Stimulated activated CD8-positive, alpha-beta memory T cell treated with anti-CD3 and anti-CD28 coated beads, Interleukin-4, amount 100 ng/mL, for 48 hours (primary cell): ENCODE results near the gene ATP1B1.
A peak's percentile ranks its signal among the peaks of the same experiment; 100 is the strongest.

ENCODE experiments used
- DNase-seq: peaks from one replicate; pipeline ENCODE4 v3.0.0-alpha.2; 2020

The ATP1B1 gene

DNA sequence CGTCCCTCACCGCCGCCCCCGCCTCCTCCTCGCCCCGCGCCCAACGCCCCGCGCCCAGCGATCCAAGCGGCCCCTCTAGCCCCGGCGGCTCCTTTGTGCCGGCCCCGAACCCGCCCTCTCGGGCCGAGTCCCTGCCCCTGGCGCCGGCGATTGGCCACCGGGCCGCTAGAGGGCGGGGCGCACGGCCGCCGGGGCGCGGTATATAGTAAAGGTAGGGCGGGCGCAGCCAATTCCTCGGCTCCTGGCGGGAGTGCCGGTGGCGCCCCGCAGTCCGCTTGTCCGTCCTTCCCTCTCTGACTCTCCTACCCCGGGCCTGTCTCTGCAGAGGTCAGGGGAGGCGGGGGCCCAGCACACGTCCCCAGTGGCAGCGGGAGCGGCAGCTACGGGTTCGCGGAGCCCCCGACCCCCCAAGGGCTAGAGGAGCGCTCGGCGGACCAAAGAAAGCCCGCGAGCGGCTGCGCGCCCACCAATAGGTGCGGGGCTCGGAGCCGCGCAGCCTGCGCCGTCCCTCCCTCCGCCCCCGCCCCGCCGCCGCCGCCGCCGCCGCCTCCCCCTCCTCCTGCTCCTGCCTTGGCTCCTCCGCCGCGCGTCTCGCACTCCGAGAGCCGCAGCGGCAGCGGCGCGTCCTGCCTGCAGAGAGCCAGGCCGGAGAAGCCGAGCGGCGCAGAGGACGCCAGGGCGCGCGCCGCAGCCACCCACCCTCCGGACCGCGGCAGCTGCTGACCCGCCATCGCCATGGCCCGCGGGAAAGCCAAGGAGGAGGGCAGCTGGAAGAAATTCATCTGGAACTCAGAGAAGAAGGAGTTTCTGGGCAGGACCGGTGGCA lies at the start of gene ATP1B1:
ATP1B1 (plus strand) TSS at position 596 of the 826 bp plus-strand sequence; CDS start at position 736, 140 bp downstream.
- DNase-seq = peak; percentile 85

DNA sequence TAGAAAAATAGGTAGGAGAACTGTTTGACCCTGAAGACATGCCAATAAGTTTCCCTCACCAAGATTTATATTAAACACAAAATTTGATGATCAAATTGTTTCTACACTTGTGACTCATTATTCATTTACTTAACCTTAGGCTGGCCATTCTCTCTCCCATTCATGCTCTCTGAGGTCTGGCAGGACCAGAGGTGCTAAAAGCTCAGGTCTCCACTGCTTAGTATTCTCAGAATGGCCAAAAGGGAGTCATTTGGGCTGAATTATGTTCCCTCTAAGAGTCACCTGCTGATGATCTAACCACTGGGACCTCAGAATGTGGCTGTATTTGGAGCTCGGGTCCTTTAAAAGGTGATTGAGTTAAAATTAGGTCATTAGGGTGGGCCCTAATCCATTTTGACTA lies 47.1 kb upstream of the ATP1B1 start:
- no peak for DNase-seq

DNA sequence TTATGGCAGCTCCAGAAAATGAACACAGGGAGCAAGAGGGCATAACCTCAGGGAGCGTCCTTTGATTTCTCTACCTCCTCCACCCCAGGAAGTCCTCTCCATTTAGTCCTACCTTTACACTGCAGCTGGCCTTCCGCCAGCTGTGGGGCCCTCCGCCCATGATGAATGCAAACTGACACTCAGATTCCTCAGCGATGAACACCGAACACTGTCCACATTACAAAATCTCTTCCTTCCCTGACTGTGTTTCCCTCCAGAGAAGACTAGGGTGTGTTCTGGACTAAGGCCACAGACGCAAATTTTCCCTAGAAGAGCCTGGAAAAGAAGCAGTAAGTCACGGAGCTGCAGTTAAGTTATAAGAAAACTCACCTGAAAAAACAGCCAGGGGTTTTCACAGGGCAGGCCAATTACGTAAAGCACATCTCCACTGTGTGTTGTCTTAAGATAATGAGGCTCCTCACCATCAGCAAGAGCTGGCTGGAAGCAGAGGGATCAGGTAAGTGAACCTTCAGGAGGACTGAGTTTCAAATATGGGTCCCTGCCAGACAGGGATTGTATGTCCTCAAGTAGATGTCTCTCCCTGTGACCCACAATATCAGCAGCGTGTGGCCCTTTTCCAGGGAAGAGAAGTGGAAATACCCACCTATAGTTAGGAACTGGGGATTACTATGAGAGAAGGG lies 46.3 kb upstream of the ATP1B1 start:
- DNase-seq = no peak

GRCh38 chr1:169060919-169061639 lies 45.4 kb upstream of the ATP1B1 start:
- DNase-seq = no peak

DNA sequence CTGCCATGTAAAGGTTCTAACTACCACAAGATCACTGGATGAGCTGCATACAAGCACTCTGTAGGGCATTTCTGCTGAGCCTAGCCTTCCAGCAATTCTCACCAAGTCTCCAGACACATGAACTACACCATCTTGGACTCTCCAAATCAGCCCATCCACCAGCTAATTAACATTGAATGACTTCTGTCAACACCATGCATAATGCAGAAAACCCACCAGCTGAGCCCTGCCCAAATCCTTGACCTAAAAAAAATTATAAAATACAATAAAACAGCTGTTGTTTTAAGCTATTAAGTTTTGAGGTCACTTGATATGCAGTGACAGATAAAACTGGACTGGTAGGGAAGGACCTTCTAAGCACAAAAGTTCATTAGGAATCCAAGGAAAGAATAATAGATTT lies 44.3 kb upstream of the ATP1B1 start:
- no peak for DNase-seq

DNA sequence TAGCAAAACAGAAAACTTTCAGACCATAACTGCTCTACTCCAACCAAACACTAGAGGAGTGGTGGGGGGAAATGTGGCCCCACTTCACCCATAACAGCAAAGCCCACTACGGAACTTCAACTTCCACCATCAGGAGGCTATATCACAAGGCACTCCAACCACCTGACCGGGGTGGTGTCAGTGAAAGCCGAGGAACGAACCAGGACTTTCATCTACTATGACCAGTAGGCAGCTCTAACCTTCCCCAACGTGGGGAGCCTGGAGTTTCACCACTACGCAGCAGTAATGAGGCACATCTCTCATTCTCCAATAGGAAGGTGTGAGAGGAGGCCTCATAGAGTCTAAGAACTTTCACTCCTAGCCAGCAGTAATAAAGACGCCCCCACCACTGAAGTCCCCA lies 42.4 kb upstream of the ATP1B1 start:
- DNase-seq = no peak

GRCh38 chr1:169070547-169070946 lies 35.9 kb upstream of the ATP1B1 start:
- no peak for DNase-seq

- no peak for DNase-seq
Measured at GRCh38 chr1:169070958-169071357, 35.5 kb upstream of the ATP1B1 start.

GRCh38 chr1:169072945-169073725 lies 33.4 kb upstream of the ATP1B1 start:
- DNase-seq = no peak

- no peak for DNase-seq
Measured at GRCh38 chr1:169078163-169078883, 28.2 kb upstream of the ATP1B1 start.

GRCh38 chr1:169081503-169082123 lies 24.9 kb upstream of the ATP1B1 start:
- no peak for DNase-seq

DNA sequence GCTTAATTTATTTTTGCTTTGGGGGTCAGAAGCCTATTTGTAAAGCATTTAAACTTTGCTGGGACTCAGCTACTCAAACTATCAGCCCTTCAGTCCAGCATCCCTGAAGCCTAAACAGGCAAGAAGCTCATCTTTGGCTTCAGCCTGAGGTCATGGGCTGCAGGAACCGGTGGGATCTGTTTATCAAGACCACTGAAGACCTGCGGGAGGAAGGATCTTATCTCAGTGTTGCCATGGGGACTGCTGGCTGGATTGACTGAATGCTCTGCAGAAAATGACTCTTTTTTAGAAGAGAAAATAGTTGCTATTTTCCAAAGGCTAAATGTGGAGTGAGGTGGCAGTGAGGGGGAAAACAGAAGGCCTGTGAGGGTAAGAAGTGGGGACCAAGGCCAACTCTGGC lies 20.6 kb upstream of the ATP1B1 start:
- DNase-seq = no peak

- no peak for DNase-seq
Measured at GRCh38 chr1:169086603-169087455, 19.7 kb upstream of the ATP1B1 start.

GRCh38 chr1:169087876-169088275 lies 18.6 kb upstream of the ATP1B1 start:
- DNase-seq = no peak

DNA sequence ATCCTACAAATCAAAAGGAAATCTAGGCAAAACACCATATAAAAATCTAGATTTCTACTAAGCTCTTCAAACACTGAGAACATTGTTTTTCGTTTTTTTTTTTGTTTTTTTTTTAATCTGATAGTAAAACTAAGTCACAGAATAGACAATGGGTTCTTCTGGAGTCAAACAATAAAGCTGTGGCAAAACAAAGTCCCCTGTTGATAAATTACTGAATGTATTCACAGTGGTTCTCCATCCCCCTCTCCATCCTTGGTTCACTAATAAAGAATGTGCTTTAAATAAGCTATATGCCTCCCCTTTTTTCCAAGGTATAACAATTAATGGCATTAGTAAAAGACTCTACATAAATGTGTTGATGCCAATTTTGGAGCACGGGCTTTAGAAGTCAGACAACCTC lies 16.7 kb upstream of the ATP1B1 start:
- no peak for DNase-seq

DNA sequence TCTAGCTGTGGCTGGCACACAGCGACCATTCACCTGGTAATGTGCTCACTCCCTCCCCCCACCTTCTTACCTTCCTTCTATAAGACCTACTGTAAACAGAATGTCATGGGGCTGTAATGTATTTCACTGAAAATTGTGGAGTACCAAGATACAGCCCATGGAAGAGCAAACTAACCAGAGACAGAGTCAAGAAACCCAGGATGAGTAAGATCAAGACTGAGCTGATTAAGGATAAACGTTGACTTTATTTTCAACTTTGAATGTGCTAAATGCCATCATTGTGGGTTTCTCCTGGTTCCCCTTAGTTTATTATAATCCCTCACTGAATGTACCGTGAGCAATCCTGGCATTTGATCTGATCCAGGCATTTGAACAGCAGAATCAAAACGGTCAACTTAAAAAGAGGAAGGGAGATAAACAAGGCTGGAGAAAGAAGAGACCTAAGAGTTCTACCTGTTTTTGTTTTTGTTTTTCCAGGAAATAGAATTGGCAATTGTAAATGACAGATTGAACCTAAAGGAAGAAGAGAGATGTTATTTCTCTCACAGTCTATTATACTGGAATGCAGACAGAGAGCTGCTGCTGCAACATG lies 16.1 kb upstream of the ATP1B1 start:
- DNase-seq = no peak

GRCh38 chr1:169090900-169091311 lies 15.6 kb upstream of the ATP1B1 start:
- DNase-seq = no peak

DNA sequence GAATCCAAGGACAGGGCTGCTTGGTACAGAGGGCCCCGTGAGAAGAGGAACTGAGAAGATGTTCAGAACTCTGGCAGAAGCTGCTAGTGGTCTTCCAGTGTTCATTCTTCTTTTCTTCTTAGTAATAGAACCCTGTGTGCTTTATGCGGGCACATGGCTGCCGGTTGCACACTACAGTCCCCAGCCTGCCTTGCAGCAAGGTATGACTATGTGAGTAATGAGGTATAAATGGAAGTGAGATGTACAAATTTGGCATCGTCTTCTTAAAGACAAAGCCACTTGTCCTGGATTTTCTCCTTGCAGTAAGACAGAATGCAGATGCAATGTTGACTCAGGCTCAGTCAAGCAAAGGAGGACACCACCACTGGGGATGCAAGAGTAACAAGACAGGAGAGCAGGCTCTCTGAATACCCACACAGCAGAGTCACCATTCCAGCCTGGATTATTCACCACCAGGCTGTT lies 15.0 kb upstream of the ATP1B1 start:
- DNase-seq = no peak

DNA sequence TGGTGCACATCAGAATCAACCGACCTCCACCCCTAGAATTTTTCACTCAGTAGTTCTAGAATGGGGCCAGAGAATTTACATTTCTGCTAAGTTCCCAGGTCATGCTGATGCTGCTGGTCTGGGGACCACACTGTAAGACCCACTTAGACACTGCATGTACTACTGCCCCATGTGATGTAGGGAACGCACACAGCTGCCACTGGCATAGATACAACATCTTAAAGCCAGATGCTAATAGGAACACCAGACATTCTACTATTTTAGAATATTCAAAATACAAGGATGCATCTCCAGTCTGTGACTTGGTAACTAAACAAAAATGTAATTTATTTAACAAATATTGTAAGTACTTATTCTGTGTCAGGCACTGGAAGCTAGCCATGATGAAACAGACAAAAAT lies 14.1 kb upstream of the ATP1B1 start:
- no peak for DNase-seq

DNA sequence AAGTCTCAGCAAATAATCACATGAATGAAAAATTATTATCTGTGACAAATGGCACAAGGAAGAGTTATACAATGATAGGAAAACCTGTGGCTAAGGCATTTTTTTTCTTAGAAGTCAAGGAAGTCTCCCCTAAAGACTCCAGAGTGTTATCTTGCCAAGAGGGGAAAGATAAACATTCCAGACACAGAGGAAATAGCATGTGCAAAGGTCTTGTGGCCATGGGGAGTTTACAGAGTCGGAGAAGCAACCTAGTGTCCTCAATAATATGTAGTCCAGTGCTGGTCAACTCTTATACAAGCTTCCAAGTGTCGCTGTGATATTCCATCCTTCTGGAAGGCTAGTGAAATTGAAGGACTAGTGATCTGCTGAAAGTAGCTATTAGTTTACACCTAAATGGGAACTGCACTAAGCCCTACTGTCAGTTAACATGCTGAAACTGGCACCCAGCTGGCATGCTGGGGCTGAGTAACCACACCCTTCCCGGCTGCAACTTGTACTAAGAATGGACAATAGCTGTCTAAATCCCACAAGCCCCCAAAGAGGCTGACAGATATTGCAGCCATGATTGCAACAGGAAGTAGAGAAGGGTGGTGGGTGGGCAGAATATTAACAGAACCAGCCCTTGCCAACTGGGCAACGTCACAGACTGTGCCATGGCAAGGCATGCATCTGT lies 11.5 kb upstream of the ATP1B1 start:
- no peak for DNase-seq
